GM12878 (cell line): ENCODE data around the gene AMPD2. TPM values are rescaled to one million over a fixed set of nuclear protein-coding genes. Genes with fewer than 3 reads are reported as not detected.

Source experiments
- CHD2 ChIP-seq: IDR thresholded peaks from 2 replicates; pipeline ENCODE4 v1.6.1; 2011; ENCODE audit warnings: low read depth, low read length, improper control_type of control experiment, borderline replicate concordance
- CHD4 ChIP-seq: fragments of 200-600 bp; sonication (generic); IDR thresholded peaks from 2 replicates; pipeline ENCODE4 v1.6.1; 2016; ENCODE audit warnings: mild to moderate bottlenecking
- CREB1 ChIP-seq: IDR thresholded peaks from 2 replicates; pipeline ENCODE4 v1.6.1; 2012; ENCODE audit warnings: low read depth, mild to moderate bottlenecking, inconsistent platforms
- CREM ChIP-seq: IDR thresholded peaks from 2 replicates; pipeline ENCODE4 v1.6.1; 2014; ENCODE audit warnings: antibody characterized with exemption, low read depth
- E2F8 ChIP-seq: fragments of 450-650 bp; IDR thresholded peaks from 2 replicates; pipeline ENCODE4 v1.6.1; 2018; ENCODE audit warnings: mild to moderate bottlenecking, low read depth, moderate library complexity; ENCODE audit not compliant: partially characterized antibody
- FOS ChIP-seq: IDR thresholded peaks from 3 replicates; pipeline ENCODE4 v1.6.1; 2011; ENCODE audit warnings: borderline replicate concordance; ENCODE audit not compliant: insufficient read length; ENCODE audit errors: extremely low read depth
- FOXK2 ChIP-seq: fragments of 450-650 bp; IDR thresholded peaks from 2 replicates; pipeline ENCODE4 v1.6.1; 2017; ENCODE audit warnings: mild to moderate bottlenecking, moderate library complexity
- HCFC1 ChIP-seq: fragments of 150-350 bp; IDR thresholded peaks from 2 replicates; pipeline ENCODE4 v1.6.1; 2014; ENCODE audit warnings: low read length
- IRF4 ChIP-seq: IDR thresholded peaks from 2 replicates; pipeline ENCODE4 v1.6.1; 2011; ENCODE audit warnings: low read depth, low read length
- JUNB ChIP-seq: IDR thresholded peaks from 2 replicates; pipeline ENCODE4 v1.6.1; 2016; ENCODE audit warnings: antibody characterized with exemption, mild to moderate bottlenecking
- KDM1A ChIP-seq: fragments of 200-600 bp; sonication (generic); IDR thresholded peaks from 2 replicates; pipeline ENCODE4 v1.6.1; 2016; ENCODE audit warnings: borderline replicate concordance
- MEF2A ChIP-seq: IDR thresholded peaks from 2 replicates; pipeline ENCODE4 v1.6.1; 2011; ENCODE audit warnings: low read depth, mild to moderate bottlenecking, low read length, moderate library complexity; ENCODE audit not compliant: insufficient read depth
- MYB ChIP-seq: fragments of 150-350 bp; IDR thresholded peaks from 2 replicates; pipeline ENCODE4 v1.6.1; 2014; ENCODE audit warnings: mild to moderate bottlenecking, low read depth, low read length, borderline replicate concordance
- MYC ChIP-seq: IDR thresholded peaks from 2 replicates; pipeline ENCODE4 v1.6.1; 2011; ENCODE audit warnings: mild to moderate bottlenecking, low read length, moderate library complexity, inconsistent platforms; ENCODE audit not compliant: insufficient read depth, insufficient replicate concordance, insufficient read length, severe bottlenecking
- NBN ChIP-seq: fragments of 450-650 bp; IDR thresholded peaks from 2 replicates; pipeline ENCODE4 v1.6.1; 2016
- NFXL1 ChIP-seq: fragments of 450-650 bp; IDR thresholded peaks from 2 replicates; pipeline ENCODE4 v1.6.1; 2017; ENCODE audit warnings: antibody characterized with exemption, mild to moderate bottlenecking, borderline replicate concordance
- NKRF ChIP-seq: fragments of 450-650 bp; conservative IDR thresholded peaks from 2 replicates; pipeline ENCODE4 v1.6.1; 2017; ENCODE audit warnings: mild to moderate bottlenecking, moderate library complexity
- RB1 ChIP-seq: fragments of 450-650 bp; formaldehyde crosslinking; IDR thresholded peaks from 2 replicates; pipeline ENCODE4 v1.6.1; 2017; ENCODE audit warnings: mild to moderate bottlenecking, borderline replicate concordance
- RFX5 ChIP-seq: IDR thresholded peaks from 2 replicates; pipeline ENCODE4 v1.6.1; 2011; ENCODE audit warnings: low read depth, low read length, improper control_type of control experiment
- SIX5 ChIP-seq: IDR thresholded peaks from 2 replicates; pipeline ENCODE4 v1.6.1; 2011; ENCODE audit warnings: mild to moderate bottlenecking, low read depth, low read length, moderate library complexity; ENCODE audit not compliant: severe bottlenecking
- SMARCA5 ChIP-seq: fragments of 450-650 bp; IDR thresholded peaks from 2 replicates; pipeline ENCODE4 v1.6.1; 2017; ENCODE audit warnings: mild to moderate bottlenecking
- SMC3 ChIP-seq: IDR thresholded peaks from 2 replicates; pipeline ENCODE4 v1.6.1; 2011; ENCODE audit warnings: low read length, improper control_type of control experiment, borderline replicate concordance
- SUZ12 ChIP-seq: fragments of 200-600 bp; sonication (generic); IDR thresholded peaks from one replicate; pipeline ENCODE4 v1.6.1; 2018; ENCODE audit warnings: antibody characterized with exemption, mild to moderate bottlenecking; ENCODE audit not compliant: unreplicated experiment
- TAF1 ChIP-seq: IDR thresholded peaks from 2 replicates; pipeline ENCODE4 v1.6.1; 2011; ENCODE audit warnings: mild to moderate bottlenecking, low read depth, low read length, borderline replicate concordance
- TCF12 ChIP-seq: IDR thresholded peaks from 2 replicates; pipeline ENCODE4 v1.6.1; 2011; ENCODE audit warnings: low read depth, mild to moderate bottlenecking, low read length
- WRNIP1 ChIP-seq: IDR thresholded peaks from 2 replicates; pipeline ENCODE4 v1.6.1; 2011; ENCODE audit warnings: low read depth, low read length, improper control_type of control experiment, borderline replicate concordance
- ZNF274 ChIP-seq: IDR thresholded peaks from one replicate; pipeline ENCODE4 v1.8.0; 2011; ENCODE audit not compliant: insufficient read length, insufficient read depth
- ZSCAN29 ChIP-seq: fragments of 450-650 bp; IDR thresholded peaks from 2 replicates; pipeline ENCODE4 v1.6.1; 2017; ENCODE audit warnings: mild to moderate bottlenecking, moderate library complexity
- polyA plus RNA-seq, 11 experiments: library from polyadenylated mRNA; depleted of rRNA in 4 of 11; unstranded in 6 of 11; stranded (reverse) in 5 of 11; fragments of >200 nt; fragmentation: Nextera tagmentation in 4 of 11; fragmentation: Illumina TruSeq in 1 of 11; extraction: Ambion mirVana in 4 of 11; extraction: Trizol in 1 of 11; gene quantifications; 1 replicate in 1 of 11; 2 replicates in 10 of 11; pipeline versions ENCODE4 v1.2.1 to v1.2.3, GENCODE V29; 2011 to 2016; ENCODE audit warnings: inconsistent platforms in 2 of 11, missing spikeins in 2 of 11, low read depth in 1 of 11
- total RNA-seq, 4 experiments: library from RNA; depleted of rRNA in 3 of 4; stranded (reverse); fragments of >200 nt in 3 of 4; fragmentation: Illumina TruSeq in 1 of 4; extraction: Trizol in 1 of 4; gene quantifications; 2 replicates each; pipeline versions ENCODE4 v1.2.1 to v1.2.3, GENCODE V29; 2013 to 2021
- TF ChIP-seq, protein P1 (sequence below): fragments of 450-650 bp; IDR thresholded peaks from 2 replicates; pipeline ENCODE4 v1.6.1; 2014; ENCODE audit warnings: mild to moderate bottlenecking

Gene AMPD2
- total and polyA plus RNA-seq, 10 of the 15 experiments (the other 5 are each of a cell fraction or from before 2014, with no cell fraction given), result 2.0 to 75.9 (median 31.3) TPM

DNA sequence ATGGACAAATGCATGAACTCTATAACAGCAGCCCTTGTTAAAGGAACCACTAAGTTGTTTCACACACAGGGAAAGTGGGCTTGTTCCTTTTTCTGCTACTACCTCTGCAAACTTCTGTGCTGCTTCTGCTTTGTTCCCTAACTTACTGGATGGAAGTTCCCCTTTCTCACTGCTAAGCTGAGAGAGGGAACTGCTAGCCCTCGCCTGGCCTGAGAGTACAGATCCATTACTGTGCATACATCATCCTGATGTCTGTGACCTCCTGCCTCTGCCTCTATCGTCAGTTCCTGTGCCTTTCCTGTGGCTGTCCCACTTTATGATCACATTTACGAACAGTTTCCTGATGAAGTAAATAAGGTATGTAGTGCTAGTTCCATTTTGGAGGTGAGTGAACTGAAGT, 3.8 kb upstream of the AMPD2 start (continued):
- no peak for TF ChIP-seq NKRF
- no peak for TF ChIP-seq RB1
- TF ChIP-seq E2F8, result no peak
- no peak for TF ChIP-seq KDM1A
- TF ChIP-seq NBN, result no peak
- no peak for TF ChIP-seq MEF2A
- TF ChIP-seq FOS, result no peak
- no peak for TF ChIP-seq RFX5
- TF ChIP-seq JUNB, result no peak
- 0 out of 2 replicates have a peak, but pooled peaks have one; percentile 4 for TF ChIP-seq SMC3
- no peak for TF ChIP-seq IRF4
- TF ChIP-seq, protein P1, sequence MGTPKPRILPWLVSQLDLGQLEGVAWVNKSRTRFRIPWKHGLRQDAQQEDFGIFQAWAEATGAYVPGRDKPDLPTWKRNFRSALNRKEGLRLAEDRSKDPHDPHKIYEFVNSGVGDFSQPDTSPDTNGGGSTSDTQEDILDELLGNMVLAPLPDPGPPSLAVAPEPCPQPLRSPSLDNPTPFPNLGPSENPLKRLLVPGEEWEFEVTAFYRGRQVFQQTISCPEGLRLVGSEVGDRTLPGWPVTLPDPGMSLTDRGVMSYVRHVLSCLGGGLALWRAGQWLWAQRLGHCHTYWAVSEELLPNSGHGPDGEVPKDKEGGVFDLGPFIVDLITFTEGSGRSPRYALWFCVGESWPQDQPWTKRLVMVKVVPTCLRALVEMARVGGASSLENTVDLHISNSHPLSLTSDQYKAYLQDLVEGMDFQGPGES, result no peak
- no peak for TF ChIP-seq MYB
- no peak for TF ChIP-seq SIX5
- no peak for TF ChIP-seq ZNF274
- TF ChIP-seq TCF12, result no peak
- no peak for TF ChIP-seq NFXL1
- no peak for TF ChIP-seq ZSCAN29
- peak; percentile 61; the same call in 1 of the 2 replicates for TF ChIP-seq CREM
- no peak for TF ChIP-seq WRNIP1
- TF ChIP-seq CHD4, result no peak
- TF ChIP-seq HCFC1, result no peak
- no peak for TF ChIP-seq FOXK2
- TF ChIP-seq CREB1, result peak; percentile 92
- TF ChIP-seq CHD2, result no peak
- no peak for TF ChIP-seq SUZ12
- TF ChIP-seq SMARCA5, result no peak
- no peak for TF ChIP-seq MYC
- no peak for TF ChIP-seq TAF1
